Stimulated activated naive CD4-positive, alpha-beta T cell (primary cell): ENCODE measurements around the gene PLEKHH2.
"Not testable (repeated sequence)": the region's sequence is repeated elsewhere in the genome, so short reads cannot be mapped to it uniquely, and the experiment has no call there.

Experiments used
- DNase-seq, 6 experiments: peaks; one replicate each; lab custom pipeline; 2025; lab: John Stamatoyannopoulos, UW

Gene PLEKHH2

GRCh38 chr2:43717322-43717721, 80.3 kb downstream of the PLEKHH2 start:
- DNase-seq, result no peak

DNA sequence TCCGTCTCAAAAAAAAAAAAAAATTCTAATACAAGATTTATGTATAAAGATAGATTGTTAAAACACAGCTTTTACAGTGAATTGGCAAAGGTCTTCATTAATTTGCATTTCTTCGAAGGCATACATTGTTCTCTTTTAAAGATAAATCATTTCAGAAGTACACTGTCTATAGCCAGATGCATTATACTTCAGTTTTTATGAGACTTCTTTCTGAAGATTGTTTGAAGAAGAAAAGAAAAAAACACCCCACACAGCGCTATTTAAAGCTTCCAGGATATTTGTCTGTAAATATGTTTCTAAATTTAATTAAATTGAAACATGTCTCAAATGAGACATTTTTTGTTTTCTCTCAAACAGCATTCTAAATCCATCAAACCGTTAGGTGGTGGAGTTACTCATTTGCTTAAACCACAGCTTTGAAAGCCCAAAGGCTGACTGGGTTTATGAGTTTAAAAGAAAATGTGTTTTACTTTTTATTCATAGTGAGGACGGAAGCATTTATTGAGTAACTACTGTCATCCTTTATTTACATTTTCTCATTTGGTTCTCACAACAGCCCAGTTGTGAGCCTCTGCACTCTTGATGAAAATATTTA, 81.6 kb downstream of the PLEKHH2 start:
- no peak for DNase-seq

GRCh38 chr2:43724728-43725526, 87.9 kb downstream of the PLEKHH2 start:
- DNase-seq, result no peak

- no peak for DNase-seq
These were observed 88.7 kb downstream of the PLEKHH2 start for GRCh38 chr2:43725711-43726246.

DNA sequence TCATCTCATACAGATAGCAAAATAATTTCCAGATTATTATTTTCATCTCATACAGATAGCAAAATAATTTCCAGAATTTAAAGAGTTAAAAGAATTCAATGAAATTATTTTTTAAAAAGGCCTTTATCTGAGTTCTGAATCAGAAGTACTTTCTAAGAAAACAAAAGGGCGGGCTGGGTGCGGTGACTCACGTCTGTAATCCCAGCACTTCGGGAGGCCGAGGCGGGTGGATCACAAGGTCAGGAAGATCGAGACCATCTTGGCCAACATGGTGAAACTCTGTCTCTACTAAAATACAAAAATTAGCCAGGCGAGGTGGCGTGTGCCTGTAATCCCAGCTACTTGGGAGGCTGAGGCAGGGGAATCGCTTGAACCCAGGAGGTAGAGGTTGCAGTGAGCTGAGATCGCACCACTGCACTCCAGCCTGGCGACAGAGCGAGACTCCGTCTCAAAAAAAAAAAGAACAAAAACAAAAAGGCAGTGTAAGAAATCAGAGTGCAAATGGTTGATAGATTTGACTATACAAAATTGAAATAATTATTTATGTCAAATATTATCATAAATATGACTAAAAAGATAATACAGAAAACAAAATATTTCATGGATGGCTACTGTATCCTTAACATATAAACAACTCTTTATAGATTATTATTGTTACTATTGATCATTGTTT, 90.0 kb downstream of the PLEKHH2 start:
- DNase-seq, result not testable (repeated sequence)

DNA sequence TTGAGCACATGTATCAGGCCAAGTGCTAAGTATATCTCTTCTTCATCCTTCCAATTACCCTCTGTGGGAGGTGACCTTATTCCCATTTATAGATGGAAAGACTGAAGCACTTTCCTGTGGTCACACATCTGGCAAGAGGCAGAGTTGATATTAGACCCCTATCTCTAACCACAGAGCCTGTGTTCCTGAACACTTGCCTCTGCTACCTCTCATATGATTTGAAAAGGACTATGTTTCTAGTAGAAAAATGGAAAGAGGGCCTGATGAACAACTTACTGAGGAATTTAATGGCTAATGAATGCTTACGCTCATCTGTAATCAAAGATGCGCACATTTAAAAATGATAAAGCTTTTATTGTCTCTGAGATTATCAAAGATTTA, 90.6 kb downstream of the PLEKHH2 start:
- no peak for DNase-seq

GRCh38 chr2:43729491-43730174, 92.6 kb downstream of the PLEKHH2 start:
- DNase-seq, result no peak

DNA sequence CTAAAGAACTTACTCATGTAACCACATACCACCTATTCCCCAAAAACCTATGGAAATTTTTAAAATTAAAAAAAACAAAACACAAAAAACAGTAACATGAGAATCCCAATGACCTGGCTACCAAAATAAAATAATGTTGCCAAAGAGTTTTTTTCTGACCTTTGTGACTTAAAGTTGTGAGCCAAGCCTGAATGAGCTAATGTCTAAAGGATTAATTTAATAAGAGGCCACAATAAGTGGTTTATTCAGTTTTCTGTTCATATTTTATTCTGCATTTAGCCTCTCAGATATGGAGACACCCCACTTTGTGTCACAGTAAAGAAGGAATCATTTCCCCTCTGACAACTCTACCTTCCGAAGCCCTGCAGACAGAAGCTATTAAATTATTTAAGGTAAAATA, 94.2 kb downstream of the PLEKHH2 start:
- DNase-seq, result no peak

DNA sequence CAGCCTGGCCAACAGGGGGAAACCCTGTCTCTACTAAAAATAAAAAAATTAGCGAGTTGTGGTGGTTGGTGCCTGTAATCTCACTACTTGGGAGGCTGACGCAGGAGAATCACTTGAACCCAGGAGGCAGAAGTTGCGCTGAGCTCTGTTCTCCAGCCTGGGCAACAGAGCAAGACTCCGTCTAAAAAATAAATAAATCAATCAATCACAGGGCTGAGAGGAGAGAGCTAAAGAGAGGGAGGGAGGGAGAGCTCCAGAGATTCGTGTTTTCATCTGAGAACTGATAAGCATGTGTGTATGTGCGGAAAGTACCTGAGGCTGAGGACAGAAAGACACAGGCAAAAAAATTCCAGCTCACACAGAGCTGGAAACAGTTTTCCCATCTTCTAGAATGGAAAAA, 99.6 kb downstream of the PLEKHH2 start:
- no peak for DNase-seq

DNA sequence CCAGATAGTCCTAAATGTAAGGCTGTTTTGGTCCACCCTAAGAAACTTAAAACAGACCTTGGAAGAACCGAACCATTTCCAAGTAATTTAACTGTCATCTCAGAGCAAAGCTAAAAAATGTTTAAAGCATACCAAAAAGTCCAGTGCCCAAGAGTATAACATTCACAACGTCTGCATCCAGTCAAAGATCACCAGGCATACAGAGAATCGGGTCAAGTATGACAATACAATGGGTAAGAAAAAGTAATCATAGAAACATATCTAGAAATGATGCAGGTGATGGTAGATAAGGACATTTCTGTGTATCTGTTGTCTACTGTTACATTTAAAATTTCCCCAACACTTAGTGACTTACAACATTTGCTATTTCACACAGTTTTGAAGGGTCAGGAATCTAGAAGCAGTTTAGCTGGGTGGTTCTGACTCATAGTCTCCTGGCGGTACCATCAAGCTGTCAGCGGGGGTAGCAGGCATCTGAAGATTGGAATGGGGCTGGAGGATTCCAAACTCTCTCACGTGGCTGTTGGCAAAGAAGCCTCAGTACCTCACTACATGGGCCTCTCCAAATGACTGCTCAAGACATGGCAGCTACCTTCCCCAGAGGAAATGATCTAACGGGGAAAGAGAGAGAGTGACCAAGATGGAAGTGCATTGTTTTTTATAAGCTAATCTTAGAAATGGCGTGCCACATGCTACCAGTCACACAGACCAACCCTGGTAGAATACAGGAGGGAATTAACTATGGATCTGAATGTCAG, 100.2 kb downstream of the PLEKHH2 start:
- no peak for DNase-seq

DNA sequence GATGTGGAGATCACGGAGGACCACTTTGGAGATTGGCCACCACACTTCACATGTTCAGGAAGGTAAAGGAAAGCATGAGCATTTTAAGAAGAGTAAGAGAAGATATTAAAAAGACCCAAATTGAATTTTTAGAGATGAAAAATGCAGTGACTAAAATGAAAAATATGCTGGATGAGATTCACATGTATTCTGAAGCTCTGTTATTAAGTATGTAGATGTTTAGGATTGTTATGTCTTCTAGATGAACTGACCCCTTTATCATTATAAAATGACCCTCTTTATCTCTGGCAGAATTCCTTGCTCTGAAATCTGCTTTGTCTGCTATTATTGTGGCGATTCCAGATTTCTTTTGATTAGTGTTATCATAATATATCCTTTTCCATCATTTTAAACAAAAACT, 100.8 kb downstream of the PLEKHH2 start:
- no peak for DNase-seq

GRCh38 chr2:43738257-43738656, 101.2 kb downstream of the PLEKHH2 start:
- DNase-seq, result no peak

DNA sequence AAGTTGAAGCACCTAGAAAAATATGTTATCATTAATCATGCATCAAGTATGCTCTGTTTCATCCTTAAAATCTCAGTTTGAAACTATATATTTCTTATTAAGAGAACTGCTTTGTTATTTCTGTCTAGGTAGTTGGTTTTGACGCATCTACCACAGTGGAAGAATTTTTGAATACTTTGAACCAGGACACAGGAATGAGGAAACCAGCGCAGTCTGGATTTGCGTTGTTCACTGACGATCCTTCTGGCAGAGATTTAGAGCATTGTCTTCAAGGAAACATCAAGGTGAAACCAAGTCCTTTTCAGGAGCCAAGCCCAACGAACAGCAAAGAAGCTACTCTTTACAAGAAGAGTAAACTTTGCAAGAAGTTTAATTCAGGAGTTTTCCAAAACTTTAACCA, 106.6 kb downstream of the PLEKHH2 start:
- no peak for DNase-seq

DNA sequence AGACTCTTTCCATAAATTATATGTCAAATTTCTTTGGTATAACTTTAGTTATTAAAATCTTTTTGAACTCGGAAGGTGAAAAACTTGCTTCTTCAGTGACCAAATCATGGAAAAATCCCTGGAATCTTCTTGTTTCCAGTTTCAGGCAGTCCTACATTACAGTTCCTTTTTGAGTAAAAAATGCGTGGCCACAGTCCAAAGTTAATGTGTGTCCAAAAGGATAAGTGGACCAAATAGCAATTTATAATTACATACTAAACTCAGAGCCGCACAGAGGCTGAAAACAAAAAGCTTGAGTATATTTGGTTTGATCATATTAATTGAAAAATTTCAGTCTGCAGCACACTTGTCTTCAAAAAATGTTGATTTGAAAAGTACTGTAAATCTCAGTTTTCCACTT, 108.4 kb downstream of the PLEKHH2 start:
- DNase-seq, result no peak

GRCh38 chr2:43748333-43748732, 111.3 kb downstream of the PLEKHH2 start:
- DNase-seq, result no peak

DNA sequence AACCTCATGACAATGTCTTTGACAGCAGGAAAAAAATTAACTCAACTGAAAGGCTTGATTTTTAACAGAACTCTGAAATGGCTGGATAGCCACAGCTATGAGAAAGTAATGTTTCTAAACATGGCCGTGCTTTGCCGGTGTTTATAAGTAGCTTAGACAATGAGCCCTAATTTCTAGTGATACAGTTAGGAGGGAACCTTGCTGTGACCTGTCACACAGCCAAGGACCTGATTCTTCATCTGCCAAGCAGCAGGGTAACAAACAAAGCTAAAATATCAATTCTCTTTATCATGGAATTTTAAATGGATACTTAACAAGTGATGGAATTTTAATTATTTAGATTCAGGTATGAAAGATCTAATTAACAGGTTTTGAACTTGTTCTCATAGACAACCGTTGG, 112.5 kb downstream of the PLEKHH2 start:
- DNase-seq, result no peak

- no peak for DNase-seq
These were observed 114.5 kb downstream of the PLEKHH2 start for GRCh38 chr2:43751476-43751990.

GRCh38 chr2:43752302-43752701, 115.2 kb downstream of the PLEKHH2 start:
- DNase-seq, result no peak

DNA sequence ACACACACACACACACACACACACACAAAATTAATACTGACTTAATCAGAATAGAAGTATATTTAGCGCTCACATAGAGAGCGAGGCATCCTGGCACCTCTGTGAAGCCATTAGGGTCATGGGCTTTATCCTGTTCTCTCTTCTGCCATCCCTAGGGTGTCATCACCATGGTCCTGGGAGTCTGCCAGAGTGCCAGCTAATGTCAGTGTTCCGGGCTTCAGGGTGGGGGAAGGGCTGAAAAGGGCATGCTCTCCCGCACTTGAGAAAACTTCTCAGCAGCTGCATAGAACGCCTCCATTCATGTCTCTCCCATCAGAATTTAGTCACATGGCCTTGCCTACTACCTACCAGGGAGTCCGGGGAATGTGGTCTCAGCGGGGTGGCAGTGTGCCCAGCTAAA, 117.1 kb downstream of the PLEKHH2 start:
- DNase-seq, result no peak

- DNase-seq, result no peak
These were observed 121.7 kb downstream of the PLEKHH2 start for GRCh38 chr2:43758739-43759138.

GRCh38 chr2:43759195-43759594, 122.1 kb downstream of the PLEKHH2 start:
- DNase-seq, result no peak
